ENCODE results near the gene SFTPD. TPM values are rescaled to one million over a fixed set of nuclear protein-coding genes. Genes with fewer than 3 reads are reported as not detected.
"Not testable (repeated sequence)": the region's sequence is repeated elsewhere in the genome, so short reads cannot be mapped to it uniquely, and the experiment has no call there.

SFTPD gene
- polyA plus RNA-seq, 3 donors: 1.1 to 1.3 (median 1.2) TPM

GRCh38 chr10:79927111-79927828 lies 21.6 kb downstream of the SFTPD start:
- DNase-seq (ENCODE audit: low read depth in 3 of 3, low spot score in 2 of 3): no peak

GRCh38 chr10:79926037-79926436 lies 22.9 kb downstream of the SFTPD start:
- DNase-seq (ENCODE audit: low read depth in 3 of 3, low spot score in 2 of 3): no peak

GRCh38 chr10:79925614-79926013 lies 23.3 kb downstream of the SFTPD start:
- no peak for DNase-seq (ENCODE audit: low read depth in 3 of 3, low spot score in 2 of 3)

- no peak for DNase-seq (ENCODE audit: low read depth in 3 of 3, low spot score in 2 of 3)
Observed at GRCh38 chr10:79923669-79924068, 25.2 kb downstream of the SFTPD start.

- DNase-seq (ENCODE audit: low read depth in 3 of 3, low spot score in 2 of 3): no peak
Observed at GRCh38 chr10:79923145-79923544, 25.8 kb downstream of the SFTPD start.

GRCh38 chr10:79922011-79922412 lies 26.9 kb downstream of the SFTPD start:
- DNase-seq (ENCODE audit: low read depth in 3 of 3, low spot score in 2 of 3): not testable (repeated sequence)

- DNase-seq (ENCODE audit: low read depth in 3 of 3, low spot score in 2 of 3): not testable (repeated sequence)
Observed at GRCh38 chr10:79915838-79916237, 33.1 kb downstream of the SFTPD start.

- not testable (repeated sequence) for DNase-seq (ENCODE audit: low read depth in 3 of 3, low spot score in 2 of 3)
Observed at GRCh38 chr10:79914512-79914911, 34.4 kb downstream of the SFTPD start.

- DNase-seq (ENCODE audit: low read depth in 3 of 3, low spot score in 2 of 3): no peak
Observed at GRCh38 chr10:79910836-79911235, 38.1 kb downstream of the SFTPD start.

GRCh38 chr10:79910344-79910743 lies 38.6 kb downstream of the SFTPD start:
- no peak for DNase-seq (ENCODE audit: low read depth in 3 of 3, low spot score in 2 of 3)

GRCh38 chr10:79905322-79906314 lies 43.3 kb downstream of the SFTPD start:
- no peak for DNase-seq (ENCODE audit: low read depth in 3 of 3, low spot score in 2 of 3)

- peak; percentile 45 to 56 (median 47) for DNase-seq (ENCODE audit: low read depth in 3 of 3, low spot score in 2 of 3)
Observed at GRCh38 chr10:79904671-79905321, 44.1 kb downstream of the SFTPD start.

GRCh38 chr10:79901571-79901970 lies 47.3 kb downstream of the SFTPD start:
- DNase-seq (ENCODE audit: low read depth in 3 of 3, low spot score in 2 of 3): not testable (repeated sequence)

- DNase-seq (ENCODE audit: low read depth in 3 of 3, low spot score in 2 of 3): no peak
Observed at GRCh38 chr10:79898597-79899325, 50.1 kb downstream of the SFTPD start.

GRCh38 chr10:79892896-79893295 lies 56.0 kb downstream of the SFTPD start:
- not testable (repeated sequence) for DNase-seq (ENCODE audit: low read depth in 3 of 3, low spot score in 2 of 3)

- DNase-seq (ENCODE audit: low read depth in 3 of 3, low spot score in 2 of 3): no peak
Observed at GRCh38 chr10:79890469-79890868, 58.4 kb downstream of the SFTPD start.

GRCh38 chr10:79888984-79889383 lies 59.9 kb downstream of the SFTPD start:
- DNase-seq (ENCODE audit: low read depth in 3 of 3, low spot score in 2 of 3): not testable (repeated sequence)

Data from right renal cortex interstitium (tissue), 3 donors.